DOHH2 (cell line): Measurements from ENCODE around the gene FRMD3.

Experiments
- H3F3A ChIP-seq: fragments of 200-600 bp; sonication (generic), shearing (Covaris generic); 2 replicates; pipeline ENCODE4 v1.6.0; 2016; ENCODE audit warnings: antibody characterized with exemption, mild to moderate bottlenecking; ENCODE audit not compliant: control insufficient read depth, insufficient read depth
- H3K27ac ChIP-seq: fragments of 200-600 bp; sonication (generic); 2 replicates; pipeline ENCODE4 v1.5.1; 2014; ENCODE audit warnings: low read depth, mild to moderate bottlenecking, low read length, moderate library complexity
- H3K27me3 ChIP-seq: fragments of 200-600 bp; sonication (generic); 2 replicates; pipeline ENCODE4 v1.6.1; 2014; ENCODE audit warnings: mild to moderate bottlenecking, low read length, mixed read lengths; ENCODE audit not compliant: control insufficient read depth
- H3K36me3 ChIP-seq: fragments of 200-600 bp; sonication (generic); 2 replicates; pipeline ENCODE4 v1.6.1; 2014; ENCODE audit warnings: mild to moderate bottlenecking, low read length, moderate library complexity, mixed read lengths; ENCODE audit not compliant: control insufficient read depth
- H3K4me1 ChIP-seq: fragments of 200-600 bp; sonication (generic); 2 replicates; pipeline ENCODE4 v1.6.1; 2014; ENCODE audit warnings: mild to moderate bottlenecking, low read length, mixed read lengths; ENCODE audit not compliant: control insufficient read depth
- H3K4me2 ChIP-seq: fragments of 200-600 bp; sonication (generic); 2 replicates; pipeline ENCODE4 v1.6.0; 2014; ENCODE audit warnings: mild to moderate bottlenecking, low read length, moderate library complexity
- H3K4me3 ChIP-seq: fragments of 200-600 bp; sonication (generic); 2 replicates; pipeline ENCODE4 v1.5.1; 2014; ENCODE audit warnings: mild to moderate bottlenecking, low read length, mixed read lengths
- H3K79me2 ChIP-seq: fragments of 200-600 bp; sonication (generic); 2 replicates; pipeline ENCODE4 v1.6.1; 2014; ENCODE audit warnings: mild to moderate bottlenecking, low read length, mixed read lengths; ENCODE audit not compliant: control insufficient read depth
- H3K9me2 ChIP-seq: fragments of 200-600 bp; sonication (generic); replicated peaks from 2 replicates; pipeline ENCODE4 v1.6.1; 2014; ENCODE audit warnings: mild to moderate bottlenecking, low read length, mixed read lengths; ENCODE audit not compliant: control insufficient read depth
- H3K9me3 ChIP-seq: fragments of 200-600 bp; sonication (generic); 2 replicates; pipeline ENCODE4 v1.6.1; 2014; ENCODE audit warnings: antibody characterized with exemption, low read length, mixed read lengths; ENCODE audit not compliant: control insufficient read depth, insufficient read depth
- H4K20me1 ChIP-seq: fragments of 200-600 bp; sonication (generic); 2 replicates; pipeline ENCODE4 v1.6.0; 2014; ENCODE audit warnings: low read depth, mild to moderate bottlenecking, antibody characterized with exemption, low read length, moderate library complexity; ENCODE audit not compliant: control insufficient read depth, insufficient read depth
- EZH2phosphoT487 ChIP-seq: fragments of 200-600 bp; sonication (generic); IDR thresholded peaks from 2 replicates; pipeline ENCODE4 v1.6.1; 2017; ENCODE audit warnings: borderline replicate concordance, mild to moderate bottlenecking, antibody characterized with exemption, low read length, moderate library complexity, mixed read lengths
- TF ChIP-seq, protein P1 (sequence below): fragments of 200-600 bp; sonication (generic); IDR thresholded peaks from one replicate; pipeline ENCODE4 v1.5.1; 2014; ENCODE audit warnings: antibody characterized with exemption, mild to moderate bottlenecking, low read depth, low read length; ENCODE audit not compliant: poor library complexity, severe bottlenecking

FRMD3 gene

DNA sequence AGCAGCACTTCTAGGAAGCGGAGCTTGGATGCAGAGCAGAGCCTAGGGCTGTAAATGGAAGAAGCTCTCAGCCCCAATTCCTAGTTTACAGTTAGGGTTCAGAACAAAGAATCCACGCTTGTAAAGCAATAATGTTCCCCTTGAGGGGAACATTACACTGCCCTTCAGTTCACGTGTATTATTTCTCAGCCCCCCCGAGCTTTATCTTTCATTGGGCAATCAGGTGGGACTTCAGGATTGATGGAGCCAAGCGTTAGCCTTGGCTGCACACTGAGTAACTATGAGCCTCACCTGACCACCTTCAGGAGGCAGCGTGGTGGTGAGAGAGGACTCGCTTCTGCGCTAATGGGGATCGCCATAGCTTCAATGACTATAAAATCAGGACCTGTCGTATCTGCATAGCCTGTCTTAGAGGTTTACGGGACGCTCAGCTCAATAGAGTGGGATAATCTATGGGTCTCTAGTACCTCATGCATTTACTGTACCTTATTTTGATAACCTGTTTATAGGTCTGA lies 318.2 kb downstream of the FRMD3 start:
- no peaks in the 10 kb centered on the region for H3K9me2 ChIP-seq
- no peak overlapping the region for H3K27ac ChIP-seq
- no peaks in the 10 kb centered on the region for H3K27me3 ChIP-seq
- no peak overlapping the region for H3K4me2 ChIP-seq
- no peak for TF ChIP-seq EZH2phosphoT487
- TF ChIP-seq, protein P1, sequence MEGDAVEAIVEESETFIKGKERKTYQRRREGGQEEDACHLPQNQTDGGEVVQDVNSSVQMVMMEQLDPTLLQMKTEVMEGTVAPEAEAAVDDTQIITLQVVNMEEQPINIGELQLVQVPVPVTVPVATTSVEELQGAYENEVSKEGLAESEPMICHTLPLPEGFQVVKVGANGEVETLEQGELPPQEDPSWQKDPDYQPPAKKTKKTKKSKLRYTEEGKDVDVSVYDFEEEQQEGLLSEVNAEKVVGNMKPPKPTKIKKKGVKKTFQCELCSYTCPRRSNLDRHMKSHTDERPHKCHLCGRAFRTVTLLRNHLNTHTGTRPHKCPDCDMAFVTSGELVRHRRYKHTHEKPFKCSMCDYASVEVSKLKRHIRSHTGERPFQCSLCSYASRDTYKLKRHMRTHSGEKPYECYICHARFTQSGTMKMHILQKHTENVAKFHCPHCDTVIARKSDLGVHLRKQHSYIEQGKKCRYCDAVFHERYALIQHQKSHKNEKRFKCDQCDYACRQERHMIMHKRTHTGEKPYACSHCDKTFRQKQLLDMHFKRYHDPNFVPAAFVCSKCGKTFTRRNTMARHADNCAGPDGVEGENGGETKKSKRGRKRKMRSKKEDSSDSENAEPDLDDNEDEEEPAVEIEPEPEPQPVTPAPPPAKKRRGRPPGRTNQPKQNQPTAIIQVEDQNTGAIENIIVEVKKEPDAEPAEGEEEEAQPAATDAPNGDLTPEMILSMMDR: no peak
- no peaks in the 10 kb centered on the region for H3K79me2 ChIP-seq
- no peak overlapping the region for H3K4me3 ChIP-seq
- H3K4me1 ChIP-seq: no peaks in the 10 kb centered on the region
- H3F3A ChIP-seq: no peaks in the 10 kb centered on the region
- H4K20me1 ChIP-seq: no peaks in the 10 kb centered on the region
- no peaks in the 10 kb centered on the region for H3K36me3 ChIP-seq
- no peaks in the 10 kb centered on the region for H3K9me3 ChIP-seq

- no peaks in the 10 kb centered on the region for H3K4me1 ChIP-seq
- H4K20me1 ChIP-seq: no peaks in the 10 kb centered on the region
- no peak overlapping the region for H3K4me3 ChIP-seq
- H3K9me2 ChIP-seq: no peaks in the 10 kb centered on the region
- H3K27me3 ChIP-seq: no peaks in the 10 kb centered on the region
- no peaks in the 10 kb centered on the region for H3F3A ChIP-seq
- no peaks in the 10 kb centered on the region for H3K36me3 ChIP-seq
- no peak for TF ChIP-seq EZH2phosphoT487
- TF ChIP-seq, protein P1: peak; percentile 25
- no peak overlapping the region for H3K27ac ChIP-seq
- H3K9me3 ChIP-seq: no peaks in the 10 kb centered on the region
- no peaks in the 10 kb centered on the region for H3K79me2 ChIP-seq
- H3K4me2 ChIP-seq: no peak overlapping the region
Observed at GRCh38 chr9:83219154-83219923, 318.9 kb downstream of the FRMD3 start.

DNA sequence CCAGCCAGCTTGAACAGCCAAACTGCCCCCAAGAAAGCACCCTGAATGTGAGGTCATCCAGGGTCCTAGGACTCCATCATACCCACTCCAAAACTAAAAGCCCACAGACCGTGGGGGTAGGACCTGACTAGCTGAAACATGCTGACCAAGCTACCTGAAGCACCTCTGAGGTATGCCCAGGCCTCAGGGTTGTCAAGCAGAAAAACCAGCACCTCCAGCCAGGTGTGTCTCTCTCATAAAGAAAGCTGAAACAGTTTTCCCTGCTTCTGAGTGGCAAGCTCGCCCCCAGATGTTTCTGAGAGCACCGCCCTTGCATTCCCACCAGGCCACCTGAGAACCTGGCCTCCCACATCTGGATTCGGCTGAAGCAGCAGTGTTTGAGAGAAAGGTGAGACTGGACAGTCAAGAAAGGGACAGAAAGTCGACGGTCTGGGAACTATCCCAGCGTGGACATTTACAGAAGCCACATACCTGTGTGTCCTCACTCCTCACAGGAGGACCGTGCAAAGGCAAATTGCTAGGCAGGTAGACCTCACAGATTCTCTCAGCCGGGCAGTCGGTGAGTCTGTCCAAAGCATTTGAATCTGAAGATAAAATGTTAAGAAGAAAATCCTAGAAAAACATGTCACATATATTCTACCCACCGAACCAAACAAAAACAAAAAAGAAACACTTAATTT lies 319.6 kb downstream of the FRMD3 start:
- Histone ChIP-seq H3K27ac (no peak overlapping the region), H3K27me3 (no peaks in the 10 kb centered on the region), H3F3A (no peaks in the 10 kb centered on the region), H3K4me3 (no peak overlapping the region), H3K36me3 (no peaks in the 10 kb centered on the region), H3K9me3 (no peaks in the 10 kb centered on the region), H3K9me2 (no peaks in the 10 kb centered on the region), H3K4me2 (no peak overlapping the region), H3K79me2 (no peaks in the 10 kb centered on the region), H3K4me1 (no peaks in the 10 kb centered on the region), H4K20me1 (no peaks in the 10 kb centered on the region)
- TF ChIP-seq, protein P1: no peak
- no peak for TF ChIP-seq EZH2phosphoT487
